ENCODE data around the gene SPG7. TPM values are rescaled to one million over a fixed set of nuclear protein-coding genes. Genes with fewer than 3 reads are reported as not detected.

The SPG7 gene
- total RNA-seq, 4 donors from 2014 or later: 66.6 to 208 (median 144) TPM

DNA sequence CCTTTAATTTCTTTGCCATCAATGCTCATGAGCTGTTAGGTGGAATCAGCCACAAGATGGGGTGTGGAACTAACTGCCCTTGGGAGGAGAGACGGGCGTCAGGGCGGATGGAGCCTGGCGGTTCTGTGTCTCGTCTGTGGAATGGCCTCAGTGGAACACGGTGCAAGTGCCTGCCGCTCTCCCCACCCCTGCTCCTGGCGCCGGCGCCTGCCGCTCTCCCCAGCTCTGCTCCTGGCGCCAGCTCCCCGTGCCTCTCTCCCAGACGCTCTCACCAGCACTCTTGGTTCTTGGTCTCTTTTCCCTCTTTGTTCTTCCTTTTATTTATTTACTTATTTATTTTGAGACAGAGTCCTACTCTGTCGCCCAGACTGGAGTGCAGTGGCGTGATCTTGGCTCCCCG is 39.1 kb downstream of the SPG7 start:
- no peak for TF ChIP-seq POLR2A (IDR thresholded peaks at IDR 0.05)
- TF ChIP-seq, protein P1, sequence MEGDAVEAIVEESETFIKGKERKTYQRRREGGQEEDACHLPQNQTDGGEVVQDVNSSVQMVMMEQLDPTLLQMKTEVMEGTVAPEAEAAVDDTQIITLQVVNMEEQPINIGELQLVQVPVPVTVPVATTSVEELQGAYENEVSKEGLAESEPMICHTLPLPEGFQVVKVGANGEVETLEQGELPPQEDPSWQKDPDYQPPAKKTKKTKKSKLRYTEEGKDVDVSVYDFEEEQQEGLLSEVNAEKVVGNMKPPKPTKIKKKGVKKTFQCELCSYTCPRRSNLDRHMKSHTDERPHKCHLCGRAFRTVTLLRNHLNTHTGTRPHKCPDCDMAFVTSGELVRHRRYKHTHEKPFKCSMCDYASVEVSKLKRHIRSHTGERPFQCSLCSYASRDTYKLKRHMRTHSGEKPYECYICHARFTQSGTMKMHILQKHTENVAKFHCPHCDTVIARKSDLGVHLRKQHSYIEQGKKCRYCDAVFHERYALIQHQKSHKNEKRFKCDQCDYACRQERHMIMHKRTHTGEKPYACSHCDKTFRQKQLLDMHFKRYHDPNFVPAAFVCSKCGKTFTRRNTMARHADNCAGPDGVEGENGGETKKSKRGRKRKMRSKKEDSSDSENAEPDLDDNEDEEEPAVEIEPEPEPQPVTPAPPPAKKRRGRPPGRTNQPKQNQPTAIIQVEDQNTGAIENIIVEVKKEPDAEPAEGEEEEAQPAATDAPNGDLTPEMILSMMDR (IDR thresholded peaks at IDR 0.05): no peak
- Histone ChIP-seq H3K36me3 (no peaks in the 10 kb centered on the region), H3K4me3 (no peak overlapping the region), H3K27ac (no peak overlapping the region), H3K27me3 (no peaks in the 10 kb centered on the region), H3K9me3 (no peaks in the 10 kb centered on the region), H3K4me1 (no peaks in the 10 kb centered on the region)
- intact Hi-C loops (cut with DNase I; ENCODE audit: low total_unique reads): no loop called here
- DNase-seq: no peak

DNA sequence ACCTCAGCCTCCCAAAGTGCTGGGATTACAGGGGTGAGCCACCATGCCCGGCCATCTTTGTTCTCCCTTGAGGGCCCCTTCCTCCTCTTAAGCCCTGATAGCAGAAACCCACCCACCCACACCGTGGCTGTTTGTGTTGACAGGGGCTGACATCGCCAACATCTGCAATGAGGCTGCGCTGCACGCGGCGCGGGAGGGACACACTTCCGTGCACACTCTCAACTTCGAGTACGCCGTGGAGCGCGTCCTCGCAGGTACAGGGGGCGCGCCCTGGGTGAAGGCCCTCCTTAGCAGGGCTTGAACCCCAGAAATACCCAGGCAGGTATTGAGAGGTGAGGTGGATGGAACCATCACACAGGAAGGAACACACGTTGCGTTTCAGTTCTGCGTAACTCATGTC is 39.7 kb downstream of the SPG7 start:
- H3K36me3 ChIP-seq: no peaks in the 10 kb centered on the region
- H3K9me3 ChIP-seq: no peaks in the 10 kb centered on the region
- H3K27ac ChIP-seq: no peak overlapping the region
- TF ChIP-seq, protein P1 (IDR thresholded peaks at IDR 0.05): no peak
- no peak for TF ChIP-seq POLR2A (IDR thresholded peaks at IDR 0.05)
- H3K27me3 ChIP-seq: no peaks in the 10 kb centered on the region
- intact Hi-C loops (cut with DNase I; ENCODE audit: low total_unique reads): no loop called here
- no peaks in the 10 kb centered on the region for H3K4me1 ChIP-seq
- no peak for DNase-seq
- no peak overlapping the region for H3K4me3 ChIP-seq

DNA sequence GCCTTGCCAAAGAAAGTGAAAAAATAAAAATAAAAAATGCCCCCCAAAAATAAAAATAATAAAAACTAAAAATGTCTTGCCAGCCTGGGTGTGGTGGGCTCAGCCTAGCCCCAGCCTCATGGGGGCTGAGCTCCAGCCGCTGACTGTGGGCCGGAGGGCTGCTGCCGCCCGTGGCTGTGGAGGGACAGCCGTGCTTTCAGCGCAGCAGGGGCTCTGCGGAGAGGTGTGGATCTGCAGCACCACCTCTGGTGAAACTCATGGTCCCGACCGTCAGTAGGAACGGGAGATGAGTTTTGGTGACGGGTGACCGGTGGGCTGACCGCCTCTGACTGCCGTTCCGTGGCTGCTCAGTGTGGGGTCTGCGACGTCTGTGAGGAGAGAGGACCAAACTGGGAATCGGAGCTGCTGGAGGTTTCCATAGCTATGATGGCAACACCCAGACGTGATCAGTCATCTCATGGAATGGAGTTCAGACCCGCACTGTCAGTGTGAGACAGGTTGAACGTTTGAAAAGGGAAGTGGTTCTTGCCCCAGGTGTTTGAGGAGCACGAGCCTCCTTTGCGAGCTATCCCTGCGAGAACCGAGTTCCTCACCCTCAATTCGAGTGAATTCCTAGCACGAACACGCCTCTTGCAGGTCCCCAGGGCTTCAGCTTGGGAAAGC is 40.3 kb downstream of the SPG7 start:
- no peaks in the 10 kb centered on the region for H3K4me1 ChIP-seq
- H3K9me3 ChIP-seq: no peaks in the 10 kb centered on the region
- no peaks in the 10 kb centered on the region for H3K36me3 ChIP-seq
- no peak overlapping the region for H3K4me3 ChIP-seq
- H3K27ac ChIP-seq: no peak overlapping the region
- no peak for DNase-seq
- intact Hi-C loops (cut with DNase I; ENCODE audit: low total_unique reads): no loop called here
- TF ChIP-seq, protein P1 (IDR thresholded peaks at IDR 0.05): no peak
- TF ChIP-seq POLR2A (IDR thresholded peaks at IDR 0.05): no peak
- no peaks in the 10 kb centered on the region for H3K27me3 ChIP-seq

DNA sequence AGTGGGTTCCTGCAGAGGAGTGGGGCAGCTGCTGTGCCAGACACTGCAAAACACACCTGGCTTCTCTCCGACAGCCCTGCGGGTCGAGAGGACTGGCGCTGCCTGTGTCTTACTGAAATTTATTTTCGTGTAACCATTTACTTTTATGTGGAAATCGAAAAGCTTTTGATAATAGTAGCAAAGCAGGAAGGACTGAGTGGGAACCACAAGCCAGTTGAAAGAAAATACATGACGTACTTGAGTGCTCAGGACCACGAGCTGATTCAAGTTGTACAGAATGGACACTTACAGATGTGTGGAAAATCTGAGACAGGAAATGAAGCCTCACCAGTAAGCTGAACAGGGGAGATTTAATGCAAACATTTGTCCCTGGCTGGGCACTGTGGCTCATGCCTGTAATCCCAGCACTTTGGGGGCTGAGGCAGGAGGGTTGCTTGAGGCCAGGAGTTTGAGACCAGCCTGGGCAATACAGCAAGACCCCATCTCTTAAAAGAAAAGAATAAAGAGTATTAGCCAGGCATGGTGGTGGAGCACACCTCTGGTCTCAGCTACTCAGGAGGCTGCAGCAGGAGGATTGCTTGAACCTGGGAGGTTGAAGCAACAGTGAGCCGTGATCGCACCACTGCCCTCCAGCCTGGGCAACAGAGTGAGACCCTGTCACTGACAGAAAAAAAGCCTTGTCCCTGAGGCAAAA is 41.0 kb downstream of the SPG7 start:
- no peak for TF ChIP-seq POLR2A (IDR thresholded peaks at IDR 0.05)
- TF ChIP-seq, protein P1 (IDR thresholded peaks at IDR 0.05): no peak
- Histone ChIP-seq H3K36me3 (no peaks in the 10 kb centered on the region), H3K4me3 (no peak overlapping the region), H3K27me3 (no peaks in the 10 kb centered on the region), H3K27ac (no peak overlapping the region), H3K4me1 (no peaks in the 10 kb centered on the region), H3K9me3 (no peaks in the 10 kb centered on the region)
- no peak for DNase-seq
- intact Hi-C loops (cut with DNase I; ENCODE audit: low total_unique reads): no loop called here

DNA sequence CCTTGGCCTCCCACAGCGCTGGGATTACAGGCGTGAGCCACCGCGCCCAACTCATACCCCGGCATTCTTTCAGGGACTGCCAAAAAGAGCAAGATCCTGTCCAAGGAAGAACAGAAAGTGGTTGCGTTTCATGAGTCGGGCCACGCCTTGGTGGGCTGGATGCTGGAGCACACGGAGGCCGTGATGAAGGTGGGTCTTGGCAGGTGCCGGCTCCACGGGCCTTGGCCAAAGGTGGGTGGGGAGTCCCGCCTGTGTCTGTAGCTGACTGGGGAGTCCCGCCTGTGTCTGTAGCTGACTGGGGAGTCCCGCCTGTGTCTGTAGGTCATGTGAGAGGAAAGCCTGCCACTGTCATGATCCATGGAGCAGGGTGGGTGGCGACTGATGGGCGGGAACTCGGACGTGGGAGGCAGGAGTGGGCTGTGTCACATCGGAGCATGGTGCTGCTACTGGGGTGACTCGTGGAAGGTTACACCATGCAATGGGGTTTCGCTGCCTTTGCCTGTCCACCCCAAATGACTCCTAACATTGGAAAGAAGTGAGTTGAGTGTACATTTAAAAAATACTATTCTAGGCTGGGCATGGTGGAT is 42.3 kb downstream of the SPG7 start:
- intact Hi-C loops (cut with DNase I; ENCODE audit: low total_unique reads): no loop called here
- no peak for TF ChIP-seq POLR2A (IDR thresholded peaks at IDR 0.05)
- TF ChIP-seq, protein P1 (IDR thresholded peaks at IDR 0.05): no peak
- no peaks in the 10 kb centered on the region for H3K36me3 ChIP-seq

More for the DNA sequence above, 42.3 kb downstream of the SPG7 start:
- no peak for DNase-seq
- H3K4me1 ChIP-seq: no peaks in the 10 kb centered on the region
- H3K27me3 ChIP-seq: no peaks in the 10 kb centered on the region
- no peak overlapping the region for H3K27ac ChIP-seq
- H3K4me3 ChIP-seq: no peak overlapping the region
- no peaks in the 10 kb centered on the region for H3K9me3 ChIP-seq
